ENCODE data around the gene MAP1LC3A.

Gene MAP1LC3A

GRCh38 chr20:34558320-34559218 lies at the start of gene MAP1LC3A:
Gene MAP1LC3A (plus strand): TSS chr20:34558718. CDS start chr20:34558869, 151 bp downstream.
- Histone ChIP-seq H3K4me1 (ENCODE audit: low read length) (peaks cover 2% of the 10 kb centered on the region; the same call in 1 of the 2 replicates), H3K36me3 (replicated peaks; ENCODE audit: low read depth, low read length) (no peaks in the 10 kb centered on the region), H3K4me2 (ENCODE audit: low read length) (peak within 1 kb of the TSS; percentile 89), H3K27me3 (ENCODE audit: low read depth, low read length) (no peaks in the 10 kb centered on the region), H3K9me3 (ENCODE audit: insufficient read depth, low read length) (no peaks in the 10 kb centered on the region), H3K4me3 (ENCODE audit: low read length) (peak within 1 kb of the TSS; percentile 81), H4K20me1 (ENCODE audit: insufficient read depth, low read length) (peaks cover 3% of the 10 kb centered on the region; the same call in 1 of the 2 replicates), H3K9ac (ENCODE audit: low read length) (peak within 1 kb of the TSS; percentile 70), H3K27ac (ENCODE audit: low read length) (no peak within 1 kb of the TSS), H2AFZ (ENCODE audit: low read depth, low read length) (peak within 1 kb of the TSS; percentile 67), H3K79me2 (ENCODE audit: low read length) (no peaks in the 10 kb centered on the region)
- TF ChIP-seq CTCF (IDR thresholded peaks at IDR 0.05; ENCODE audit: low read depth, low read length) (no peak), EZH2phosphoT487 (IDR thresholded peaks at IDR 0.05; ENCODE audit: low read depth) (no peak)

- peaks cover 14% of the 10 kb centered on the region for H3K36me3 ChIP-seq (replicated peaks; ENCODE audit: low read depth, low read length)
- H3K27me3 ChIP-seq (ENCODE audit: low read depth, low read length): no peaks in the 10 kb centered on the region
- no peak overlapping the region for H2AFZ ChIP-seq (ENCODE audit: low read depth, low read length)
- H3K79me2 ChIP-seq (ENCODE audit: low read length): no peaks in the 10 kb centered on the region
- H3K4me2 ChIP-seq (ENCODE audit: low read length): no peak overlapping the region
- no peak overlapping the region for H3K9ac ChIP-seq (ENCODE audit: low read length)
- H3K4me3 ChIP-seq (ENCODE audit: low read length): no peak overlapping the region
- no peaks in the 10 kb centered on the region for H4K20me1 ChIP-seq (ENCODE audit: insufficient read depth, low read length)
- peaks cover 7% of the 10 kb centered on the region for H3K4me1 ChIP-seq (ENCODE audit: low read length)
- H3K27ac ChIP-seq (ENCODE audit: low read length): no peak overlapping the region
- TF ChIP-seq CTCF (IDR thresholded peaks at IDR 0.05; ENCODE audit: low read depth, low read length): no peak
- TF ChIP-seq EZH2phosphoT487 (IDR thresholded peaks at IDR 0.05; ENCODE audit: low read depth): no peak
- no peaks in the 10 kb centered on the region for H3K9me3 ChIP-seq (ENCODE audit: insufficient read depth, low read length)
Measured at GRCh38 chr20:34510575-34510974, 47.9 kb upstream of the MAP1LC3A start.

GRCh38 chr20:34511891-34512265 lies 46.6 kb upstream of the MAP1LC3A start:
- H3K79me2 ChIP-seq (ENCODE audit: low read length): peaks cover 6% of the 10 kb centered on the region
- TF ChIP-seq CTCF (IDR thresholded peaks at IDR 0.05; ENCODE audit: low read depth, low read length) (no peak), EZH2phosphoT487 (IDR thresholded peaks at IDR 0.05; ENCODE audit: low read depth) (no peak)
- H3K27ac ChIP-seq (ENCODE audit: low read length): no peak overlapping the region
- H3K4me3 ChIP-seq (ENCODE audit: low read length): no peak overlapping the region
- H3K9ac ChIP-seq (ENCODE audit: low read length): no peak overlapping the region
- H3K4me1 ChIP-seq (ENCODE audit: low read length): peaks cover 7% of the 10 kb centered on the region
- no peak overlapping the region for H3K4me2 ChIP-seq (ENCODE audit: low read length)
- H4K20me1 ChIP-seq (ENCODE audit: insufficient read depth, low read length): no peaks in the 10 kb centered on the region
- H3K9me3 ChIP-seq (ENCODE audit: insufficient read depth, low read length): no peaks in the 10 kb centered on the region
- peaks cover 14% of the 10 kb centered on the region for H3K36me3 ChIP-seq (replicated peaks; ENCODE audit: low read depth, low read length)
- no peak overlapping the region for H2AFZ ChIP-seq (ENCODE audit: low read depth, low read length)
- H3K27me3 ChIP-seq (ENCODE audit: low read depth, low read length): no peaks in the 10 kb centered on the region

- Histone ChIP-seq H2AFZ (ENCODE audit: low read depth, low read length) (no peak overlapping the region), H3K27me3 (ENCODE audit: low read depth, low read length) (no peaks in the 10 kb centered on the region), H3K4me3 (ENCODE audit: low read length) (no peak overlapping the region), H3K4me1 (ENCODE audit: low read length) (peaks cover 11% of the 10 kb centered on the region), H3K9ac (ENCODE audit: low read length) (no peak overlapping the region), H3K27ac (ENCODE audit: low read length) (no peak overlapping the region), H3K79me2 (ENCODE audit: low read length) (peaks cover 11% of the 10 kb centered on the region), H3K4me2 (ENCODE audit: low read length) (no peak overlapping the region), H3K36me3 (replicated peaks; ENCODE audit: low read depth, low read length) (peaks cover 14% of the 10 kb centered on the region), H3K9me3 (ENCODE audit: insufficient read depth, low read length) (no peaks in the 10 kb centered on the region), H4K20me1 (ENCODE audit: insufficient read depth, low read length) (no peaks in the 10 kb centered on the region)
- TF ChIP-seq CTCF (IDR thresholded peaks at IDR 0.05; ENCODE audit: low read depth, low read length) (no peak), EZH2phosphoT487 (IDR thresholded peaks at IDR 0.05; ENCODE audit: low read depth) (no peak)
Measured at GRCh38 chr20:34512266-34512954, 46.1 kb upstream of the MAP1LC3A start.
